Calu3 (cell line): Measurements from ENCODE around the gene DNAAF5. TPM values are rescaled to one million over a fixed set of nuclear protein-coding genes. Genes with fewer than 3 reads are reported as not detected.

ENCODE experiments used
- BruUV-seq: library from RNA; stranded (reverse); fragments of 400-500 nt; replicated peaks from 2 replicates; lab custom pipeline; 2021; lab: Mats Ljungman, UMichigan
- CTCF ChIA-PET: fragments of 300-600 bp; sonication (Branson Sonifier 250); formaldehyde crosslinking; loops from one replicate; lab custom pipeline; 2022; ENCODE audit warnings: antibody characterized with exemption; lab: Charles Lee
- DNase-seq: peaks from one replicate; pipeline ENCODE4 v3.0.0; 2022
- H3K27ac Mint-ChIP-seq: one replicate; pipeline ENCODE4 v1.8.0; 2022; ENCODE audit warnings: mixed read lengths; ENCODE audit not compliant: unreplicated experiment
- H3K27me3 Mint-ChIP-seq: one replicate; pipeline ENCODE4 v1.8.0; 2022; ENCODE audit warnings: mixed read lengths; ENCODE audit not compliant: unreplicated experiment
- H3K36me3 Mint-ChIP-seq: one replicate; pipeline ENCODE4 v1.8.0; 2022; ENCODE audit warnings: mild to moderate bottlenecking, moderate library complexity, mixed read lengths; ENCODE audit not compliant: insufficient read depth, unreplicated experiment
- H3K4me1 Mint-ChIP-seq: one replicate; pipeline ENCODE4 v1.8.0; 2022; ENCODE audit warnings: mild to moderate bottlenecking, low read depth, mixed read lengths; ENCODE audit not compliant: unreplicated experiment
- H3K4me3 Mint-ChIP-seq: one replicate; pipeline ENCODE4 v1.8.0; 2022; ENCODE audit warnings: mild to moderate bottlenecking, low read depth, moderate library complexity, mixed read lengths; ENCODE audit not compliant: unreplicated experiment
- H3K9me3 Mint-ChIP-seq: one replicate; pipeline ENCODE4 v1.8.0; 2022; ENCODE audit warnings: low read depth, mixed read lengths; ENCODE audit not compliant: unreplicated experiment
- CTCF ChIP-seq: fragments of 200-600 bp; IDR thresholded peaks from one replicate; pipeline ENCODE4 v1.8.0; 2022; ENCODE audit warnings: antibody characterized with exemption; ENCODE audit not compliant: unreplicated experiment
- intact Hi-C: fragments of 100-400 bp; cut with micrococcal nuclease; formaldehyde crosslinking; loops from one replicate; pipeline ENCODE4 v1.10.0; 2022; ENCODE audit not compliant: unreplicated experiment
- total RNA-seq: library from RNA; stranded (reverse); gene quantifications from 2 replicates; pipeline ENCODE4 v1.2.3, GENCODE V29; 2022

DNAAF5 gene
- total RNA-seq, 1 experiment from 2014 or later: 57.2 TPM

- no TSS peak for BruUV-seq
- Mint-ChIP-seq H3K4me1 (no peaks in the 10 kb centered on the region), H3K27ac (no peak overlapping the region), H3K9me3 (no peaks in the 10 kb centered on the region), H3K27me3 (no peaks in the 10 kb centered on the region), H3K36me3 (peaks cover 11% of the 10 kb centered on the region), H3K4me3 (no peak overlapping the region)
- TF ChIP-seq CTCF: no peak
- CTCF ChIA-PET: no interaction called here
- no peak for DNase-seq
- intact Hi-C loops: no loop called here
Measured at GRCh38 chr7:713139-713457, 13.4 kb upstream of the DNAAF5 start.

- Mint-ChIP-seq H3K4me3 (no peak overlapping the region), H3K27me3 (no peaks in the 10 kb centered on the region)
- CTCF ChIA-PET: no interaction called here
Measured at GRCh38 chr7:713488-714230, 12.8 kb upstream of the DNAAF5 start.

GRCh38 chr7:714251-714671, 12.2 kb upstream of the DNAAF5 start:
- intact Hi-C loops: no loop called here
- BruUV-seq: no TSS peak
- Mint-ChIP-seq H3K9me3 (peaks cover 2% of the 10 kb centered on the region), H3K4me3 (no peak overlapping the region), H3K27me3 (no peaks in the 10 kb centered on the region), H3K27ac (no peak overlapping the region), H3K4me1 (no peaks in the 10 kb centered on the region), H3K36me3 (peaks cover 11% of the 10 kb centered on the region)
- no peak for DNase-seq
- no peak for TF ChIP-seq CTCF
- CTCF ChIA-PET: no interaction called here

More at GRCh38 chr7:713488-714230, 12.8 kb upstream of the DNAAF5 start:
- intact Hi-C loops: no loop called here
- no peak for TF ChIP-seq CTCF
- Mint-ChIP-seq H3K27ac (no peak overlapping the region), H3K36me3 (peaks cover 11% of the 10 kb centered on the region), H3K4me1 (no peaks in the 10 kb centered on the region), H3K9me3 (peaks cover 2% of the 10 kb centered on the region)
- no peak for DNase-seq
- no TSS peak for BruUV-seq

- no peaks in the 10 kb centered on the region for H3K27me3 Mint-ChIP-seq
- CTCF ChIA-PET: interaction anchor here (0.7 kb wide), 1 partner anchor 12 kb away, joined by 4 read pairs; no protein-coding TSS in a partner anchor
- intact Hi-C loops: no loop called here
- no peaks in the 10 kb centered on the region for H3K4me1 Mint-ChIP-seq
- no peak for TF ChIP-seq CTCF
- H3K4me3 Mint-ChIP-seq: no peak overlapping the region
- H3K9me3 Mint-ChIP-seq: peaks cover 14% of the 10 kb centered on the region
- no peak for DNase-seq
- BruUV-seq: no TSS peak
- H3K36me3 Mint-ChIP-seq: peaks cover 19% of the 10 kb centered on the region
- no peak overlapping the region for H3K27ac Mint-ChIP-seq
Measured at GRCh38 chr7:716222-716621, 10.3 kb upstream of the DNAAF5 start.
